BLaER1 treated with 17β-estradiol and CSF1 and Interleukin-3, amounts not matched to agents 10 nM and 100 nM (cell line): ENCODE data around the gene MPV17L.
"Not testable (repeated sequence)": the region's sequence is repeated elsewhere in the genome, so short reads cannot be mapped to it uniquely, and the experiment has no call there.

Experiments used
- H3K27ac ChIP-seq, 11 experiments: shearing (Covaris generic); formaldehyde crosslinking; 2 replicates each; pipeline ENCODE4 v1.8.1; 2022
- H3K27me3 ChIP-seq, 11 experiments: shearing (Covaris generic); formaldehyde crosslinking; 2 replicates each; pipeline ENCODE4 v1.8.1; 2022
- H3K36me3 ChIP-seq, 11 experiments: shearing (Covaris generic); formaldehyde crosslinking; 2 replicates each; pipeline ENCODE4 v1.8.1; 2022
- H3K4me1 ChIP-seq, 10 experiments: shearing (Covaris generic); formaldehyde crosslinking; 2 replicates each; pipeline ENCODE4 v1.8.1; 2022
- H3K4me2 ChIP-seq, 11 experiments: shearing (Covaris generic); formaldehyde crosslinking; 2 replicates each; pipeline ENCODE4 v1.8.1; 2022
- H3K4me3 ChIP-seq, 10 experiments: shearing (Covaris generic); formaldehyde crosslinking; 2 replicates each; pipeline ENCODE4 v1.8.1; 2022
- H3K9ac ChIP-seq, 11 experiments: shearing (Covaris generic); formaldehyde crosslinking; 2 replicates each; pipeline ENCODE4 v1.8.1; 2022
- H3K9me3 ChIP-seq, 11 experiments: shearing (Covaris generic); formaldehyde crosslinking; replicated peaks in 1 of 11; 2 replicates each; pipeline ENCODE4 v1.8.1; 2022
- H4K20me1 ChIP-seq, 11 experiments: shearing (Covaris generic); formaldehyde crosslinking; 2 replicates each; pipeline ENCODE4 v1.8.1; 2022

MPV17L gene

DNA sequence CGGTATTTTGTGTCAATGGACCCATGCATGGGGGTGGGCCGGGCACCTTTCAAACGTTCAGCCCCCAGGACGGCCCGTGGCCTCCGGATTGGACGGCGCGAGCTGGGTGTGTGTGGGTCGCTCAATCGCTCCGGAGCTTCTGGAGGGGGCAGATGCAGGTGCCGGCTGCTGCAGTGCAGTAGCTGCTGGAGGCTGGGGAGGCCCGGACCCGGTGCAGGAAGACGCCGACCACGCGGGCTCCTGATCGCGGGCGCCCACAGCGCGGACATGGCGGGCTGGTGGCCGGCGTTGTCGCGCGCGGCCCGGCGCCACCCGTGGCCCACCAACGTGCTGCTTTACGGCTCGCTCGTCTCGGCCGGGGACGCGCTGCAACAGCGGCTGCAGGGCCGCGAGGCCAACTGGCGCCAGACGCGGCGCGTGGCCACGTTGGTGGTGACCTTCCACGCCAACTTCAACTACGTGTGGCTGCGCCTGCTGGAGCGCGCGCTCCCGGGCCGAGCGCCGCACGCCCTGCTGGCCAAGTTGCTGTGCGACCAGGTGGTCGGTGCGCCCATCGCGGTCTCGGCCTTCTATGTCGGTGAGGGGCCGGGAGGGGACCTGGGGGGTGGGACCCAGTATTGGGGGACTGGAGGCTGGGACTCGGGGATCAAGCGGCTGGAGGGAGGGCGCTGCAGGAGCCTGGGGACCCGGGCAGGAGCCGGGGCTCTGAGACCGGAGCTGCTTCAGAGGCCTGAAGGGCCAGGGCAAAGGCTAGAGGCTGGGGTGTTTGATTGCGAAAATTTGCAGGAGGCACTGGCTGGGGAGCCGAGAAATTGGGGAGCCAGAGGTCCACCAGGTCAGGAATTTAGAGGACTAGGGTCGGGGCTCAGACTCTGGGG is at the start of gene MPV17L:
Gene MPV17L, plus strand, starts transcription at position 124 of the 878 bp plus-strand sequence. Its CDS starts 144 bp downstream, at position 268.
- not testable (repeated sequence) for H3K27ac ChIP-seq, H3K4me3 ChIP-seq, H3K9ac ChIP-seq, H4K20me1 ChIP-seq, H3K36me3 ChIP-seq, H3K4me1 ChIP-seq
- Histone ChIP-seq H3K9me3 (peaks cover 5 to 18% (median 7%) of the 10 kb centered on the region in 11 experiments; a peak in 20 of 22 replicates), H3K4me2 (peak within 1 kb of the TSS in 1 of 11 experiments; percentile 32; a peak in 1 of 22 replicates), H3K27me3 (peaks cover 8 to 25% (median 18%) of the 10 kb centered on the region in 11 experiments)

DNA sequence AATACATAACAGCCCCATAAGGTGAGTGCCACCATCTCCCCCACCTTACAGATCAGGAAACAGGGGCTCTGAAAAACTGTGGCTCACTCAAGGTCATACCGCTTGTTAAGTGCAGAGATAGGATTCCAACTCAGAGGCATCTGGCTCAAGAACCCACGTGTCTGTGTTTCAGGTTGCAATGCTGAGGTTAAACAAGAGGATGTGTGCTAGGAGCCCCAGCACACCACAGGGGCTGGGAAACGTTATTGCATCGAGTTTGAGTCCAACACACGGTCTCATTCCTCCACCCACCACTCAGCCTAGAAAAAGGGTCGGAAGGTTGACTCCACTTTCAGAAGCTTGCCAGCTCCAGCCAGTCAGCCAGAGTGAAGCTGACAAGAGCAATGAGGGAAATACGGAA is 46.8 kb upstream of the MPV17L start:
- not testable (repeated sequence) for H3K4me3 ChIP-seq, H3K27me3 ChIP-seq

DNA sequence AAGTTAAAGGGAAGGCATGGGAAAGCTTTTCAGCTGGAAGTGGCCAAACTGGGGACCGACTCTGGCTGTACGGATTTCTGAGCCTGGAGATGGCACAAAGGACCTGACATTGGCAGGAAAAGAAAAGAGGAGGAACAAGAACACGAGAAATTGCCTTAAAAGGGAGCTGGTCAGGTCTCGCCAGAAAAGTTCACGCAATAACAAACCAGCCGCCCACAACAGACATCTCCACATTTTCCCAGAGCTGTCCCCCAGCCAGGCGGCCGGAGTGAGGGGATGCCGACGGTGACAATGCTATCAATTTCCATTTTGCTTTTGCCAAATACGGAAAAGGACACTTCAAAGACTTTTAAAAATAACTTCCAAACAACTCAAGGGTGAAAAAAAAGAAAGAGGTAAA is 44.3 kb upstream of the MPV17L start:
- H4K20me1 ChIP-seq, H3K4me1 ChIP-seq, H3K4me3 ChIP-seq: not testable (repeated sequence)

More for the DNA sequence above, 46.8 kb upstream of the MPV17L start:
- not testable (repeated sequence) for H3K27ac ChIP-seq, H3K9ac ChIP-seq, H3K4me1 ChIP-seq, H3K4me2 ChIP-seq, H3K36me3 ChIP-seq, H3K9me3 ChIP-seq, H4K20me1 ChIP-seq

DNA sequence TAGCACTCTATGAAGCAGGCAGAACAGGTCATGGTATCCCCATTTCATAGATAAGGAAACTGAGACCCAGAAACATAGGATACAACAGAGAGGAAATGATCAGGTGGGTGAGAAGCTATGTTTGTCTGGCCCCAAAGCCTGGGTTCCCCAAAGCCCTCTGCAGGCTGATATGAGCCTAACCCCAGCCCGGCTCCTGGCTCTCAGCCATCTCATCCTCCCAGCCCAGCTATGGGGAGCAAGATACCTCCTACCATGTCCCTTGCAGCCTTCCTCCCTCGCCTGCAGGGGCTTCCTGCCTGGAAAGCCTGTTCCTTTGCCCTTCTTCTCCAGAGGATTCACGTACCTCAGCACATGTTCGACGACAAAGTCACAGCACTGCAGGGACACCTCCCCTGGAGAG is 43.8 kb upstream of the MPV17L start:
- H3K4me1 ChIP-seq, H3K36me3 ChIP-seq, H3K9me3 ChIP-seq, H3K27me3 ChIP-seq, H3K27ac ChIP-seq, H4K20me1 ChIP-seq, H3K4me3 ChIP-seq, H3K4me2 ChIP-seq, H3K9ac ChIP-seq: not testable (repeated sequence)

More for the DNA sequence above, 44.3 kb upstream of the MPV17L start:
- not testable (repeated sequence) for H3K9me3 ChIP-seq, H3K9ac ChIP-seq, H3K36me3 ChIP-seq, H3K27me3 ChIP-seq, H3K27ac ChIP-seq, H3K4me2 ChIP-seq

DNA sequence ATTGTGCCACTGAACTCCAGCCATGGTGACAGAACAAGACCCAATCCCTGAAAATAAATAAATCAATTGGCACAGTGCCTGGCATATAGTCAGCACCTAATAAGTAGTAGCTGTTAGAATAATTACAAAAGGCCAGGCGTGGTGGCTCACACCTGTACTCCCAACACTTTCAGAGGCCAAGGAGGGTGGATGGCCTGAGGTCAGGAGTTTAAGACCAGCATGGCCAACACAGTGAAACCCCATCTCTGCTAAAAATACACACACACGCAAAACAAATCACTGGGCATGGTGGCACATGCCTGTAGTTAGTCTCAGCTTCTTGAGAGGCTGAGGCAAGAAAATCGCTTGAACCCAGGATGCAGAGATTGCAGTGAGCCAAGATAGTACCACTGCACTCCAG is 42.7 kb upstream of the MPV17L start:
- H3K4me3 ChIP-seq, H3K9ac ChIP-seq, H3K27ac ChIP-seq, H3K4me1 ChIP-seq, H3K4me2 ChIP-seq, H4K20me1 ChIP-seq, H3K36me3 ChIP-seq, H3K27me3 ChIP-seq, H3K9me3 ChIP-seq: not testable (repeated sequence)

DNA sequence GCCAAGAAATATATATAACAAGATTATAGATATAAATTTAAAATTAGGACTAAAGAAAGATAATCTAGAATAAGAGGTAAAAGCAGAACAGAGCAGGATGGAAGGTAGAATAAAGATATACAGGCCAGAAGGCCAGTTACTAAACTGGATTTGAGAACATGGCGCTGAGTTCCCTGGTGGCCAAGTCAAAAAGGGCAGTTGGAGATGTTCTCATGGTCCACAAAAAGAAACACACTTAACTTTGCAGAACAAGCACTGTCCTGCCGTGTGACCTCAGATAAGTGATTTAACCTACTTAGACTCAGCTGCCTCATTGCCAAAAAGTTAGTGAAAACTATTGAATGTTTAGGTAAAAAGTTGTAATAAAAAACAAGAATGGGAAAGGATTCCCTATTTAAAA is 40.7 kb upstream of the MPV17L start:
- H3K36me3 ChIP-seq, H3K27ac ChIP-seq, H3K9me3 ChIP-seq, H3K4me1 ChIP-seq, H4K20me1 ChIP-seq, H3K4me2 ChIP-seq, H3K9ac ChIP-seq, H3K27me3 ChIP-seq, H3K4me3 ChIP-seq: not testable (repeated sequence)

DNA sequence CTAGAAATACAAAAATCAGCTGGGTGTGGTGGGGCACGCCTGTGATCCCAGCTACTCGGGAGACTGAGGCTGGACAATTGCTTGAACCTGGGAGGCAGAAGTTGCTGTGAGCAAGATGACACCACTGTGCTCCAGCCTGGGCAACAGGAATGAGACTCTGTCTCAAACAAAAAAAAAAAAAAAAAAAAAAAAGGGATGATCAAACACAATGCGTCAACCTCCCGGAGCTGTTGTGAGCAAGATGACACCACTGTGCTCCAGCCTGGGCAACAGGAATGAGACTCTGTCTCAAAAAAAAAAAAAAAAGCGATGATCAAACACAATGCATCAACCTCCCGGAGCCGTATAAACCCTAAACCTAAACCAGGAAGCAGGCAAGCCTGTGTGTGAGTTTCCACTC is 38.1 kb upstream of the MPV17L start:
- not testable (repeated sequence) for H3K4me2 ChIP-seq, H3K27ac ChIP-seq, H3K4me3 ChIP-seq, H3K27me3 ChIP-seq, H3K36me3 ChIP-seq, H3K9ac ChIP-seq, H3K4me1 ChIP-seq, H4K20me1 ChIP-seq, H3K9me3 ChIP-seq

DNA sequence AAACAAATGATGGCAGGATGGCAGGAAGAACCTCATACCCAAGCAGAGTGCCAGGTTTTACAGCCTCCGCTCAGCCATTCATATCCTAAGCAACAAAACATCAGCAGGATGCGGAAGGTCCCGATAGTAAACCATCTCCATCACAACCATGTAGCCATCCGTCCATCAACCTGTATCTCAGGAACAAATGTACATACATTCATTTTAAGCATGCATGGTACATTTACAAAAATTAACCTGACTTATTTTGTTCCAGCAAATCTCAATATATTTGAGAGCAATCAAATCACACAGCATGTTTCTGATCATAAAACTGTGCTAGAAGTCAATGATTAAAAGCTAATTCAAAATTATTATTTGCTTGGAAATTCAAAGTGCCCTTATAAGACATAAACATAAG is 17.4 kb upstream of the MPV17L start, which contains the start of gene NPIPA5:
Gene NPIPA5, minus strand, starts transcription at position 101 of the 400 bp plus-strand sequence. Its CDS starts 0 bp downstream, at position 101.
- not testable (repeated sequence) for H3K36me3 ChIP-seq, H3K4me3 ChIP-seq, H3K9ac ChIP-seq

DNA sequence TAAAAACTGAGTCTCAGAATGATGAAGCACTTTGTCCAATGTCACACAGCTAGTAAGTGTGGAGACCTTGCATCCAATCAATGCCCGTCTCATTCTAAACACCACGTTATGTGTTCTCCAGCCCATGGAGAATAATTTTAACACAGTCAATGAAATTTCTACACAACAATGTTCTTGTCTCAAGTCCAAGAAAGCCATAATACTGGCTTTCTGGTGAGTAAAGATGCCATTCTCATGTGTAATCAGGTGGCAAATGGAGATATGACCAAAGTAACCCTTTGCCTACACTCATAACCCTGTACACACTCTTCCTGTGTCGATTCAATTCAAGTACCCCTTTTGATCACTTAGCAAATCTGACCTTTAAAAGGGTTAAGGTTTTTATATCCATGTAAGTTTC is 12.7 kb upstream of the MPV17L start:
- H3K4me2 ChIP-seq, H3K9me3 ChIP-seq, H3K27ac ChIP-seq: not testable (repeated sequence)

More for the DNA sequence above, 17.4 kb upstream of the MPV17L start, which contains the start of gene NPIPA5:
- H3K9me3 ChIP-seq, H4K20me1 ChIP-seq, H3K27me3 ChIP-seq, H3K4me1 ChIP-seq, H3K4me2 ChIP-seq, H3K27ac ChIP-seq: not testable (repeated sequence)

DNA sequence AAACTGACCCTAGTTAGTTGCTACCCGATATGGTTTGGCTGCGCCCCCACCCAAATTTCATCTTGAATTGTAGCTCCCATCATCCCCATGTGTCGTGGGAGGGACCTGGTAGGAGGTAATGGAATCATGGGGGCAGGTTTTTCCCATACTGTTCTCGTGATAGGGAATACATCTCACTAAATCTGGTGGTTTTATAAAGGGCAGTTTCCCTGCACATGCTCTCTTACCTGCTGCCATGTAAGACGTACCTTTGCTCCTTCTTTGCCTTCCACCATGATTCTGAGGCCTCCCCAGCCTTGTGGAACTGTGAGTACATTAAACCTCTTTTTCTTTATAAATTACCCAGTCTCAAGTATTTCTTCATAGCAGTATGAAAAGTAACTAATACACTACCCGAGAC is 7.5 kb upstream of the MPV17L start:
- not testable (repeated sequence) for H3K9me3 ChIP-seq, H3K4me1 ChIP-seq, H3K4me3 ChIP-seq, H3K27ac ChIP-seq, H4K20me1 ChIP-seq, H3K9ac ChIP-seq, H3K36me3 ChIP-seq, H3K27me3 ChIP-seq, H3K4me2 ChIP-seq

More for the DNA sequence above, 12.7 kb upstream of the MPV17L start:
- not testable (repeated sequence) for H4K20me1 ChIP-seq, H3K4me1 ChIP-seq, H3K27me3 ChIP-seq, H3K4me3 ChIP-seq, H3K9ac ChIP-seq, H3K36me3 ChIP-seq

DNA sequence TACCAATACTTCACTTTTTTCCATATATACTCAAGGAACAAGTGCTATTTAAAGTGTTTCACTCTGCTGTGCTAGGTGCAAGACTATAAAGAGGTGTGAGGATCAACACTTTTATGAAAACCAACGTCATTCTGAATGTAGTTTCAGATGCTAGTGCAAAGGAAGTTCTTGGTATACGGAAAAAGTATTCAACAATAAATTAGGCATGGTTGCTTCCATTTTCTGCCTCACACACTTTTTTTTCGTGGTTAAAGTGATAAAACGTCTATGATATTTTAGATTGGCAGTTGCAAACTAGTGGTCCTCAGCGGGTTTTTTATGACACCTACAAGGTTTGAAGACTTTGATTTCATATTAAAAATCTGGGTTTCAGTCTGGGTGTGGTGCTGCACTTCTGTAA is 5.6 kb upstream of the MPV17L start:
- not testable (repeated sequence) for H3K27me3 ChIP-seq, H3K4me1 ChIP-seq, H3K4me2 ChIP-seq, H3K27ac ChIP-seq, H3K4me3 ChIP-seq, H3K36me3 ChIP-seq, H3K9ac ChIP-seq, H4K20me1 ChIP-seq, H3K9me3 ChIP-seq

DNA sequence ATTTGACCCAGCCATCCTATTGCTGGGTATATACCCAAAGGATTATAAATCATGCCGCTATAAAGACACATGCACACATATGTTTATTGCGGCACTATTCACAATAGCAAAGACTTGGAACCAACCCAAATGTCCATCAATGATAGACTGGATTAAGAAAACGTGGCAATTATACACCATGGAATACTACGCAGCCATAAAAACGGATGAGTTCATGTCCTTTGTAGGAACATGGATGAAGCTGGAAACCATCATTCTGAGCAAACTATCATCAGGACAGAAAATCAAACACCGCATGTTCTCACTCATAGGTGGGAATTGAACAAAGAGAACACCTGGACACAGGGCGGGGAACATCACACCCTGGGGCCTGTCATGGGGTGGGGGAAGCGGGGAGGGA is 2.5 kb upstream of the MPV17L start:
- not testable (repeated sequence) for H3K4me3 ChIP-seq, H3K4me1 ChIP-seq, H3K9ac ChIP-seq, H4K20me1 ChIP-seq, H3K4me2 ChIP-seq, H3K36me3 ChIP-seq, H3K27ac ChIP-seq
- peaks cover 8 to 25% (median 18%) of the 10 kb centered on the region in 11 experiments for H3K27me3 ChIP-seq
- peaks cover 5 to 18% (median 7%) of the 10 kb centered on the region in 11 experiments; a peak in 20 of 22 replicates for H3K9me3 ChIP-seq

DNA sequence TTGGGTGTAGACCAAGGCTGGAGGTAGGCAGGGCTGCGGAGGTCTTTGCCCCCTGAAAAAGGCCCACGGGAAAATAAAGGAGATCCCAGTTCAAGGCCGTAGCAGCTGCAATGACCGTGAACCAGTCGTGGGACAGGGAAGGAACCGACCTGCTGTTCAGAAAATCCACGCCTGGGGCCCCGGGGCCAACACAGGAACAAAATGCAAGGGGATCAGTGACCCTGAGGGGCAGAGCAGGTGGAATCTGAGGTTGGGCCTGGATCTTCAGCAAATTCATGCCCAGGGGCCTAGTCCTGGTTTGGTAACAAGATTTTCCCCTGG is 915 bp downstream of the MPV17L start:
- not testable (repeated sequence) for H3K36me3 ChIP-seq, H3K27ac ChIP-seq, H4K20me1 ChIP-seq, H3K4me3 ChIP-seq, H3K4me1 ChIP-seq, H3K4me2 ChIP-seq, H3K9ac ChIP-seq
- H3K27me3 ChIP-seq: peaks cover 8 to 25% (median 18%) of the 10 kb centered on the region in 11 experiments
- H3K9me3 ChIP-seq: peaks cover 5 to 18% (median 7%) of the 10 kb centered on the region in 11 experiments; a peak in 20 of 22 replicates
